NCI-H2171 (cell line): ENCODE results near the gene ABHD1.
A peak's percentile ranks its signal among the peaks of the same experiment; 100 is the strongest.

Source experiments
- DNase-seq: peaks from one replicate; lab custom pipeline; 2025; lab: John Stamatoyannopoulos, UW

ABHD1 gene

DNA sequence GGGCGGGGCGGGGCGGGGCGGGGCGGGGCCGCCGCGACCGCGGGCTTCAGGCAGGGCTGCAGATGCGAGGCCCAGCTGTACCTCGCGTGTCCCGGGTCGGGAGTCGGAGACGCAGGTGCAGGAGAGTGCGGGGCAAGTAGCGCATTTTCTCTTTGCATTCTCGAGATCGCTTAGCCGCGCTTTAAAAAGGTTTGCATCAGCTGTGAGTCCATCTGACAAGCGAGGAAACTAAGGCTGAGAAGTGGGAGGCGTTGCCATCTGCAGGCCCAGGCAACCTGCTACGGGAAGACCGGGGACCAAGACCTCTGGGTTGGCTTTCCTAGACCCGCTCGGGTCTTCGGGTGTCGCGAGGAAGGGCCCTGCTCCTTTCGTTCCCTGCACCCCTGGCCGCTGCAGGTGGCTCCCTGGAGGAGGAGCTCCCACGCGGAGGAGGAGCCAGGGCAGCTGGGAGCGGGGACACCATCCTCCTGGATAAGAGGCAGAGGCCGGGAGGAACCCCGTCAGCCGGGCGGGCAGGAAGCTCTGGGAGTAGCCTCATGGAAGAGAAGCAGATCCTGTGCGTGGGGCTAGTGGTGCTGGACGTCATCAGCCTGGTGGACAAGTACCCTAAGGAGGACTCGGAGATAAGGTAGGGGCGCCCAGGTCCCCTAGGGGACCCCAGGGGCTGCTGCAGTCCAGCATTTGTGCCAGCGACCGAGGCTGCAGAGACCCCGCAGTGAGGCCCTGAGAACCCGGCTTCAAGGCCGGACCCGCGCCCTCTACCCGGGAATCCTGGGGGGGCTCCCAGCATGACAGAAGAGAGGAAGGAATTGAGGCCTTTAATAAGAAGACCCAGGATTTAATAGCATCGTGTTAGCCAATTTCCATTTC lies 36.7 kb upstream of the ABHD1 start, which contains the start of gene KHK:
KHK (plus strand) TSS at position 49 of the 870 bp plus-strand sequence; CDS start at position 537, 488 bp downstream.
- peak; percentile 73 for DNase-seq

DNA sequence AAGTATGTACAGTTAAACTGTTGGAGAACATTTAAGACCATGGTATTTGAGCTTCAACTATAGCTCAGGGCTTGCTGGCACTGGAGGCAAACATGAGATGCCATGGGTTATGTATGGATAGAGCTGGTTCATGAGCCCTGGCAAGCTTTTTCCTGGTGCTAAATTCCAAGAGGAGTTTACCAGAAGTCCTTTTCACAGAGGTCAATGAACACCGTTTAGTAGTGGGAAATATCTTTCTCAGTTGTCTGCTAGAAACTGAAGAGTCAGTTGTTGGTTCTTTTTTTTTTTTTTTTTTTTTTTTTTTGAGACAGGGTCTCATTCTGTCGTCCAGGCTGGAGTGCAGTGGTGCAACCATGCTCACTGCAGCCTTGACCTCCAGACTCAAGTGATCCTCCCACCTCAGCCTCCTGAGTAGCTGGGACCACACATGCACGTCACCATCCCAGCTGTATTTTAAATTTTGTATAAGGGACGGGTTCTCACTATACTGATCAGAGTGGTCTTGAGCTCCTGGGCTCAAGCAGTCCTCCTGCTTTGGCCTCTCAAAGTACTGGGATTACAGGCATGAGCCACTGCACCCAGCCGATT lies 35.7 kb upstream of the ABHD1 start:
- DNase-seq: no peak

DNA sequence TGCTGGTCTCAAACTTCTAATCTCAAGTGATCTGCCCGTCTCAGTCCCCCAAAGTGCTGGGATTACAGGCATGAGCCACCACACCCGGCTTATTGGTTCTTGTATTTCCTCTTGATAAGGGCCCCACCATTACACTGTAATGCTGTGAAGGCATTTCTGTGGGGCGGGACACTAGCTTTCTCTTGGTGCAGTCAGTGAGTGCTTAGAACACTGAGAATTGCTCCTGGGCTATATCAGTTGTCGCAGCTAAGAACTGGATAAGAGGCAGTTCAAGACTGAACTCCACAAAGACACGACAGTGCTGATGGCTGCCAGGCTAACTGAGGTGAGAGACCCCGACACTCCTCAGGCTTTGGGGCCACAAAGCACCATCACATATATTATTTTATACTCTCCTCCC lies 35.0 kb upstream of the ABHD1 start:
- no peak for DNase-seq

DNA sequence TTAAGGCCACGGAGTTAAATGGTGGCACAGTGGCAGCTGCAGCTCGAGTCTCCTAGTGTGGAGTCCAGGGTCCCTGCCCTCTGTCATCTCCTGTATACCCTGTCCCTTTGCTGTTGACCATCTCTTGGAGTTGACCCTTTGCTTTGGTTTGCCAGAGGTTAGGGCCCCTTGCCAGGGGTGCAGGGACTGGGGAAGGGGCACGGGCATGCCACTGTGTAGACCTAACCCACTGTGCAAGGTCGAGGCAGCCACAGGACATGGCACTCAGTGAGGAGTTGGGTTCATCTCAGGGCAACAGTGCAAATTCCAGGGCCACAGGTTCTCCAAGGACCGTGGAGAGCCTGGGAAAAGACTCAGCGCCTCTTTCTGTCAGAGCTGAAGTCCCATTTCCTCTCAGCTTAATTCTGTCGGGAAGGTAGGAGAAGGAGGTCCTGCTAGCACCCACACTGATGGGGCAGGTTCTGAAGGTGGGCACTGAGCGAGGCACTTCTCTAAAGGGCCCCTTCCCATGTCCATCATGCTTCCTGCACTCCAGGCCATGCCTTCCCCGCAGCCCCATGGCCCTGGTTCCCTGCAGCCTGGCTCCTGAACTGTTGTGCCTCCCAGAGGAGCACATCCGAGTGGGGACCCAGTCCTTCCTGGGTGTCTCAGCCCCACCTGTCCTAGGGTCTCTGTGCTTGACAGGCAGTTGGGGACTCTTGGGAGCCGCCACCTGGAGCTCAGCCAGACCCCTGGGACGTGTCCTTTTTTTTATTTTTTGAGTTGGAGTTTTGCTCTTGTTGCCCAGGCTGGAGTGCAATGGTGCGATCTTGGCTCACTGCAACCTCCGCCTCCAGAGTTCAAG lies 34.3 kb upstream of the ABHD1 start:
- no peak for DNase-seq

DNA sequence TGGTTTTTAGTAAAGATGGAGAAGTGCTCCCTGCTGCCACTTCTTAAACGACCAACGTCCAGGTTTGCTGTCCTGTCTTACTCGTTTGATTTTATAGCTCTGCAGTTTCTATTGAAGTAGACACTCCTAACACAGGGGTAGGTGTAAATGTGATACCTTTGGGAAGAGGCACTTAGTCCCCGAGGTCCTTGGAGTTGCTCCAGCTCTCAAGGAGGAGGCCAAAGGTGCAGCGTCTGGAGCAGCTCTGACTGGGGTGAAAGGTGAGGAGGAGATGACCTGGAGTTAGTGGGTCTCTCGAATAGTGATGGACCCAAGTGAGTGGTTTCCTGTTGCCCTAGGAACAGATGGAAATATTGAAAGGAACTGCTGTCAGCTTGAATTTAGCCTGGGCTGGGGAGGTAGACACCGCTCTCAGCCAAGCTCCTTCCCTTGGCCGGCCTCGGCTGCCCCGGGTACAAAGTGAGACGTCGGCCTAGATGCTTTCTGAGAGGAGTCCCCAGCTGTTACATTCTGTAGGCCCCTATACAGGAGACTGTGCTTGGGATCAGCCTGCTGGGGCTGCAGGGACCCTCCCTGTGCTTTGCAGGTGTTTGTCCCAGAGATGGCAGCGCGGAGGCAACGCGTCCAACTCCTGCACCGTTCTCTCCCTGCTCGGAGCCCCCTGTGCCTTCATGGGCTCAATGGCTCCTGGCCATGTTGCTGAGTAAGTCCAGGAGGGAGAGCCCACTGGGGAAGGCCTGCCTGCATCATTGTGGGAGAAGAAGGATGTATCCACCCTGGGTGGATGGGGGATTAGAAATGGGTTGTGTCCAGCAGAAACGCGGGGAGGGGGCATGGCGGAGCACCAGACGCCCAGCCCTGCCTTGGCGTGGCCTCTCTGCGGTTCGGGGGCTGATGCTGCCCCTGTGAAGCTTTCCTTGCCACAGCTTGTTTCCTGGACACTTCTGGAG lies 31.6 kb upstream of the ABHD1 start:
- DNase-seq: no peak

DNA sequence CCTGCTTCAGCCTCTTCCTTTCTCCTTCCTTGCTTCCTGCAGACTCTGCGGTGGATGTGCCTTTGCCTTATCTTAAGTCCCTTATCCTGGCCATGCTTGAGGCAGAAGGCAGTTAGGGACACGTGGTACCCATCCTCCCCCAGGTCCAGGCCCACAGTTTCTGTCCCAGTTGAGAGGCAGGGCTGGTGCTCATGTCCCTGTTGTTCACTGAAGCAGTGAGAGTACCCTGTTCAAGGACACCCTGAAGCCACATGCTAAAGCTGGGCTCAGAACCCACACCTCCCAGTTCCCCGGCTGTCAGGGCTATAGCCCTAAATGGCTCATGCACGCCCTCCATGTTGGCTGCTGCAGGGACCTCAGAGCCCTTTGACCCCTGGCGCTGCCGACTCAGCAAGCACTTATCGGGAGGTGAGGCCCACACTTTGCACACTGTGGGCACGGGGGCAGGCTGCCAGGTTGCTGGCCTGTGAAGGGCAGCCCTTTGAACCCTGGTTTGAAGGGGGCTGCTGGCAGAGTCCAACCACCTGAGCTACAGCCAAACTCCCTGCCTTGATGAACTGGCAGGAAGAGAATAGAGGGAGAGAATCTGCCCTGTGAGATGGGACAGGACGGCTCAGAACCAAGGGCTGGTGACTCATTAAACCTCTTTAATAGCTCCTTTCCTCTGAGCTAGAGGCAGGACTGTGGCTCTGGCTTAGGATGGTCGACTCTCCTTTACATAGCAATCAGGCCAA lies 30.8 kb upstream of the ABHD1 start:
- no peak for DNase-seq

DNA sequence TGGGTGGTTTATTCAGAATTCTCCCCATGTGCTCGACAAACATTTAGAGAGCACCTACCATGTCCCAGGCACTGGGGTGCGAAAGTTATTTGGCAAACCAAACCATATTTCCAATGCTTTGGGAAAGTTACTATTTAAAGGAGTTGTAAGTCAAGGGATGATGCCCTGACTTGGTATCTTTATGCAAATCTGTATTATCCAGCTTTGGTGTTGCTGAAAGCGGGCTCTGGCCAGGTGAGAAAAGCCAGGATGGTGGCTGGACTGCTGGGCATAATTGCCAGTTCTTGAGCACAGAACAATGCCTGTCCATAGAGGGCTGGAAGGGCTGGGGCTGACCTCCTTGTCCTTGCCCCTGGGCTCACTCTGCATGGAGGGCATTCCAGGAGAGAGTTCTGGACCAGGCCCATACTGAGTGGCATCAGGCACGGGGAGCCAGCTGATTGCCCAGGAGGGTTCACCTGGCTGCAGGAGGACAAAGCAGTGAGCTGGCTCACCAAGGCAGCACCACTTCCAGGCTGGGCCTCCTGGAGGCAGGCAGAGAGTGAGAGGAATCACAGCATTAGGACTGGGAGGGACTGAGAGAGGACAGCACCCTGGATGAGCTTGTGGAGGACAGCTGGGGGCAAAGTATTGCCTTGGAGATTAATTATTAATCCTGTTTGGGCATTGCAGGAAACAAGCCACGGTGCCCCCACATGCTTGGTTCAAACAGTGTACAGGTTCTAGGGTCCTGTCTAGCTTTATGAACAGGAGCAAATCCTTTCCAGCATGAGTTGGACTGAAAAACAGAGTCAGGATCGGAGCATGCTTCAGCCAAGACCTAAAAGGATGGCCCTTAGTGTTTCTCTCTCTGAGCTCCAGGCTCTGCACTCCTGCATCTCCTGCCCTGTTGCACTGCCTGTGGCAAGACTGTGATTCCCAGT lies 29.9 kb upstream of the ABHD1 start:
- no peak for DNase-seq

DNA sequence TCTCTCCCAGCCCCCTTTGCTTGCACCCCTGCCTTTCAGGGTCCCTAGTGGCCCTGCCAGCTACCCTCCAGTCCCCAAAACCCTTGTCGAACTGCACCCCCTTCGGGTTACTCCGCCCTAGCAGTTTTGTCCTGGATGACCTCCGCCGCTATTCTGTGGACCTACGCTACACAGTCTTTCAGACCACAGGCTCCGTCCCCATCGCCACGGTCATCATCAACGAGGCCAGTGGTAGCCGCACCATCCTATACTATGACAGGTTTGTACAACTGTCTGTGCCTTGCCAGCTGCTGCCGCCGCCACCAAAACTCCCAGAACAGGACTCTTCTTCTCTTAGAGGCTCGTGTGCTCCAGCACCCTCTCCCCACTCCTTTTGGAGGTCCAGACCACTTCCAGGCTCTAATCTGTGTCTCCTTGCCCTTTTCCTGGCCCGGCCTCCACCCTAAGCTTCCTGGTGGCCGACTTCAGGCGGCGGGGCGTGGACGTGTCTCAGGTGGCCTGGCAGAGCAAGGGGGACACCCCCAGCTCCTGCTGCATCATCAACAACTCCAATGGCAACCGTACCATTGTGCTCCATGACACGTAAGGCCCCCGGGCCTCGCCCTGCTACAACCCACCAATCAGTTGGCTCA lies 29.1 kb upstream of the ABHD1 start:
- DNase-seq: no peak

DNA sequence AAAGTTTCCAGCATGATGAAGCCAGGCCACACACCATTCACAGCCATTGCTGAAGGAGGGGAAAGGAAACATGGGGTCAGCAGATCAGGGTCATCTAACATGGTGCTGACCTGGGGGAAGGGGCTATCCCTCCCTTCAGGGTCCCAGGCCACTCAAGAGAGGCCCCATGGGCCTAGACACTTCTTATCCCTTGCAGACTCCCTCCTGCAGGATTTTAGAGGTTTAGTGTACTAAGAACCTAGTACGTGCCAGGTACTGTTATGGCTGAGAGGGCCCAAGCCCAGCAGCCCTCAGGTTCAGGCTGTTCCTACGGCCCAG lies 28.2 kb upstream of the ABHD1 start:
- no peak for DNase-seq

DNA sequence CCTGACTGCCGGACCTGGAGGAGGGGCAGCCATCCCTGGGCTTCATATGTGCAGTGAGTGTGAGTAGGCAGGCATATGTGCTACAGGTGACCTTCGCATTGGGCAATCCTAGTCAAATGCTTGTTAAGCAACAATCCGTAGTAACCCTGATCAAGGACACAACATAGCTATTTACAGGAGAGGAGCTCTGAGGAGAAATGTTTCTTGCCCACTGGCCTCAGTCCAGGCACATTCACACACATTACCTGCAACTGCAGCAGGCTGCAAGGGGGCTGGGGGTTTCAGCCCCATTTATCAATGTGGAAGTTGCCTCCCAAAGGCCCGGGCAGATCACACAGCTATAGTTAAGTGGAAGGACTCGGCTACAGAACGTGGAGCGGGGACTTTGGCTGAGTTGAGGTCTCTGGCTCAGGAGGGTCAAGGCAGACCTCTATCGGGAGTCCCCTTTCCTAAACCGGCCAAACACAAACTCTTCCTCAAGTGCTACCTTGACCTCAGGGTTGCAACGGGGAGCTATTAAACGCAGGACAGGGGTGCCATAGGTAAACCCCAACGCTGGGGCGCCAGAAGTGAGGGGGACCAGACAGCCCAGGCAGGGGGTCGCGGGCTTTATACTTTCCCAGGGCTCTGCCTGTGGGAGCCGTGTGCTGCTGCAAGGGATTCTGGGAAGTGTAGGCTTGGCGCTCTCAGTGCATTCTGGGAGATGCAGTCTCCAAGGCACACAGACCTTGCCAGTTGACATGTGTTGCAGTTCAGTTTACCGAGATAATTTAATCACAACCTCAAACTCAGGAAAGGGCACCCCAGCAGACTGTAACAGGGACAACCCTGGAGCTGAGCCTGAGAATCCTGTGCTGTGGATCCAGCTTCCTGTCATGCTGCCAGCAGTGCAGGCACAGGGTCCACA lies 27.6 kb upstream of the ABHD1 start:
- DNase-seq: peak; percentile 89

DNA sequence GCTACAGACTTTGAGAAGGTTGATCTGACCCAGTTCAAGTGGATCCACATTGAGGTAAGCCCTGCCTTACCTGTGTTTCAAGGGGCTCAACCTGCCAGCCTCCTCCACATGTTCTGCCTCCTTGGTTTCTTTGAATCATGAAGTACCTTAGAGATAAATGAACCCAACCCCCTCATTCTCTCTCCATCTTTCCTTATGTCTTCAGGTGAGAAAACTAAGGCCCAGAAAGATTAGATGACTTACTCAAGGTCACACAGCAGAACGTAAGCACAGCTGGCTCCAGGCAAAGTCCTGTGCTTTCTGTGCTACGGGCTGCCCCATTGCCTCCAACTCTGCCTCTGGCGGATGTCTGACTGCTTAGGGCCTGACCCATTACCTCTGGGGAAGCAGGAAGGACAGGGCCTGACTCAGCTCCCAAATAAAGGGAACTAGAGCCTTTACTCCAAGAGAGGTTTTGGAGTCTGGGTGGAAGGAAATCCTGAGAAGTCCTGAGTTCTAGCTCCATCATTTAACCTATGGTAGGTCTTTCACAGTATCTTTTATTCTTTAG lies 26.8 kb upstream of the ABHD1 start:
- DNase-seq: no peak

DNA sequence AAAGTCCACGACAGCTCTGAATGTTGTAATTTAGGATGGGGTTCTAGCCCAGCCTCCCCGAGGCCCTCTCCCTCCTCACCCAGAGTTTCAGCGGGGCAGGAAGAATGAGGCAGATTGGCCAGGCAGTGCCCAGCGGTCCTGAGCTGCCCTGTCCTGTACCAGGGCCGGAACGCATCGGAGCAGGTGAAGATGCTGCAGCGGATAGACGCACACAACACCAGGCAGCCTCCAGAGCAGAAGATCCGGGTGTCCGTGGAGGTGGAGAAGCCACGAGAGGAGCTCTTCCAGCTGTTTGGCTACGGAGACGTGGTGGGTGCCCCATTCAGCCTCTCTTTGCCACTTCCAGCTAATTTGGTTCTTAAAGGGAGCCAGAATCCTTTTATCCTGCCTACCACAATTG lies 26.3 kb upstream of the ABHD1 start:
- DNase-seq: no peak

DNA sequence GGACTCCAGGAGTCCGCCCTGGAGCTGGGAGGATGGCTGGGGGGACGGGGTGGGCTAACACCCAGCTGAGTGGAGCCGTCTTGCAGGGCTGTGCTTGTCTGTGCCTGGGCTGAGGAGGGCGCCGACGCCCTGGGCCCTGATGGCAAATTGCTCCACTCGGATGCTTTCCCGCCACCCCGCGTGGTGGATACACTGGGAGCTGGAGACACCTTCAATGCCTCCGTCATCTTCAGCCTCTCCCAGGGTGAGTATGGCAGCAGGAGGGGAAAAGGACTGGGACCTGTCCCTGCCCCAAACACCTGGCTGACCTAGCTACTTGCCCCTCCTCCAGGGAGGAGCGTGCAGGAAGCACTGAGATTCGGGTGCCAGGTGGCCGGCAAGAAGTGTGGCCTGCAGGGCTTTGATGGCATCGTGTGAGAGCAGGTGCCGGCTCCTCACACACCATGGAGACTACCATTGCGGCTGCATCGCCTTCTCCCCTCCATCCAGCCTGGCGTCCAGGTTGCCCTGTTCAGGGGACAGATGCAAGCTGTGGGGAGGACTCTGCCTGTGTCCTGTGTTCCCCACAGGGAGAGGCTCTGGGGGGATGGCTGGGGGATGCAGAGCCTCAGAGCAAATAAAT lies 24.2 kb upstream of the ABHD1 start:
- DNase-seq: no peak

DNA sequence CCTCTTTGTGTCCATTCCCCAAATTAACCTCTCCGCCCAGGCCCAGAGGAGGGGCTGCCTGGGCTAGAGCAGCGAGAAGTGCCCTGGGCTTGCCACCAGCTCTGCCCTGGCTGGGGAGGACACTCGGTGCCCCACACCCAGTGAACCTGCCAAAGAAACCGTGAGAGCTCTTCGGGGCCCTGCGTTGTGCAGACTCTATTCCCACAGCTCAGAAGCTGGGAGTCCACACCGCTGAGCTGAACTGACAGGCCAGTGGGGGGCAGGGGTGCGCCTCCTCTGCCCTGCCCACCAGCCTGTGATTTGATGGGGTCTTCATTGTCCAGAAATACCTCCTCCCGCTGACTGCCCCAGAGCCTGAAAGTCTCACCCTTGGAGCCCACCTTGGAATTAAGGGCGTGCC lies 23.6 kb upstream of the ABHD1 start:
- no peak for DNase-seq

DNA sequence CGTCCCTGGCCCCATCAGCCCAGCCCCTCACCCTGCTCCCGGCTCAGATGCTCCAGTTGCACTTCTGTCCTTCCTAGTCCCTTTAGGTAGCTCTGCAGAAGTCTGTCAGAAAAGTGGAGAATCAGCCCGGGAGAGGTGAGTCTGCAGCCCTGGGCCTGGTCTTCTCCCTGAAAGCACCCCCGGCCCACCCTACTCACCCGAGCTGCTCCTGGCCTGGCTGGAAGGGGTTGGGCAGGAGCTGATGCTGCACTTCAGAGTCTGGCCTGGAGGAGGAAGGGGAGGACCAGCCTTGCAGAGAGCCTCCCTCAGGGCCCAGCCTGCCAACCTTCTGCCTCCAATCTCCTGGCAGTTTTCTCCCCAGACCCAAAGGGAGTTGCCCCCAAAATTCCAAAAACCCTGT lies 21.3 kb upstream of the ABHD1 start:
- DNase-seq: no peak

DNA sequence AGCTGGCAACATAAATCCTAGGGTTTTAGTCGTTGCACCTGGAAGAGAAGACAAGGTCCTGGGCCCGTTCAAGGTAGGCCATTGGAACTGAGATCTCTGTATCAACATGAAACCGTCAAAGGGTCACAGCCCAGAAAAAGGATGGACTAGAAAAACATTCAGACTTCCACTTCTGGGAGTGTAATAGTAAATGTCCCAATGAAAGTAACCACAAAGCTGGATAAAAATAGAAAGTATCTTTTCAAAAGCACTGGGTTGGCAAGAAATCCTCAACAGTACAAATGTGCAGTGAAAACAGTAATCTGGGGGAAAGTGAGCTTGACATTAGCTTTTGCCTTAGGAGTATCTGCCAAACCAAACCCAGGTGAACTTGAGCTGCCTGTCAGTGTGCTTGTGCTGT lies 17.6 kb upstream of the ABHD1 start:
- no peak for DNase-seq

DNA sequence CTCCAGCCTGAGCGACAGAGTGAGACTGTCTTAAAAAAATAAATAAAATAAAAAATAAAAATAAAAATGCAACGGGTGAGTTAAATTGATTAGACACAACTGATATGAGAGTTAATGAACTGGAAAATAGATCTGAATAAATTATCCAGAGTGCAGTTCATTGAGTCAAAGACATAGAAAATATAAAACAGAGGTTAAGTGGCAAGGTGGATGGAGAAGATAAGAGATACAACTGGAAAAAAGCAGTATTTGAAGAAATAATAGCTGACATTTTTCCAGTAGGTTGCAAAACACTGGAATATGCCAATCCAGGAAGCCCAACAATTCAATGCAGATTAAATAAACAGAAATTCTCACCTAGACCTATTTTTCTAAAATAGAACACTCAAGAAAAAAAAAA lies 15.4 kb upstream of the ABHD1 start:
- no peak for DNase-seq

DNA sequence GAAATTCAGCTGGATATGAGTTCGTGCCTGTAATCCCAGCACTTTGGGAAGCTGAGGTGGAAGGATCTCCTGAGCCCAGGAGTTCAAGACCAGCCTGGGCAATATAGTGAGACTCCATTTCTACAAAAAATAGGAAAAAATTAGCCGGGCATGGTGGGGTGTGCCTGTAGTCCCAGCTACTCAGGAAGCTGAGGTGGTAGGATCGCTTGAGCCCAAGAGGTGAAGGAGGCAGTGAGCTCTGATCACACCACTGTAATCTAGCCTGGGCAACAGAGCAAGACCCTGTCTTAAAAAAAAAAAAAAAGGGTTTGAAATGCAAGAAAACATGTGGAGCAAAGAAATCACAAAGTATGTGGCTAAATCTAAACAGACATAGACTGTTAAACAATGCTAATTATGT lies 14.5 kb upstream of the ABHD1 start:
- DNase-seq: no peak
